Measurements from ENCODE around the gene ZNF354B.

GRCh38 chr5:178849316-178849715 is 10.4 kb upstream of the ZNF354B start:
- TF ChIP-seq POLR2A (IDR thresholded peaks at IDR 0.05) (no peak), CTCF (IDR thresholded peaks at IDR 0.05) (no peak)

Data from Peyer's patch (tissue), 4 donors.